Liver (tissue), 9 donors: ENCODE measurements around the gene GTF2E1. TPM values are rescaled to one million over a fixed set of nuclear protein-coding genes. Genes with fewer than 3 reads are reported as not detected.
"Not testable (repeated sequence)": the region's sequence is repeated elsewhere in the genome, so short reads cannot be mapped to it uniquely, and the experiment has no call there.

Source experiments
- DNase-seq: peaks from one replicate; pipeline ENCODE4 v3.0.0-alpha.2; 2017; ENCODE audit warnings: low spot score
- H3K27ac ChIP-seq, 2 donors: one replicate each; pipeline ENCODE4 v1.7.0; 2013; ENCODE audit warnings: inconsistent platforms in 2 of 2, low read length in 2 of 2, control low read depth in 1 of 2, low read depth in 1 of 2, mild to moderate bottlenecking in 1 of 2
- H3K27me3 ChIP-seq, 4 donors: one replicate each; pipeline versions ENCODE4 v1.6.1 to v1.7.0; 2013; ENCODE audit warnings: low read length in 3 of 4, inconsistent platforms in 1 of 4, mild to moderate bottlenecking in 1 of 4, moderate library complexity in 1 of 4; ENCODE audit not compliant: control insufficient read depth in 4 of 4, insufficient read depth in 4 of 4
- H3K36me3 ChIP-seq, 4 donors: one replicate each; pipeline versions ENCODE4 v1.6.1 to v1.7.0; 2013; ENCODE audit warnings: low read length in 3 of 4, mild to moderate bottlenecking in 3 of 4, low read depth in 1 of 4, moderate library complexity in 1 of 4; ENCODE audit not compliant: control insufficient read depth in 4 of 4, insufficient read depth in 3 of 4
- H3K4me1 ChIP-seq, 4 donors: one replicate each; pipeline versions ENCODE4 v1.6.1 to v1.7.0; 2013; ENCODE audit warnings: low read length in 3 of 4, mild to moderate bottlenecking in 3 of 4, moderate library complexity in 1 of 4; ENCODE audit not compliant: control insufficient read depth in 4 of 4, insufficient read depth in 4 of 4
- H3K4me3 ChIP-seq, 3 donors: one replicate each; pipeline versions ENCODE4 v1.6.1 to v1.7.0; 2013; ENCODE audit warnings: low read length in 3 of 3, control low read depth in 1 of 3, low read depth in 1 of 3, mild to moderate bottlenecking in 1 of 3
- H3K9ac ChIP-seq, 2 donors: one replicate each; pipeline ENCODE4 v1.7.0; 2013; ENCODE audit warnings: low read length in 2 of 2, mild to moderate bottlenecking in 2 of 2, moderate library complexity in 2 of 2, control low read depth in 1 of 2, low read depth in 1 of 2
- H3K9me3 ChIP-seq, 4 donors: one replicate each; pipeline versions ENCODE4 v1.6.1 to v1.7.0; 2013; ENCODE audit warnings: low read length in 3 of 4; ENCODE audit not compliant: control insufficient read depth in 4 of 4
- FOXA1 ChIP-seq: IDR thresholded peaks from 2 replicates; pipeline ENCODE4 v1.6.1; 2016; ENCODE audit warnings: antibody characterized with exemption
- FOXA2 ChIP-seq: IDR thresholded peaks from 2 replicates; pipeline ENCODE4 v1.6.1; 2016; ENCODE audit warnings: antibody characterized with exemption
- GABPA ChIP-seq, 2 donors: IDR thresholded peaks in 1 of 2; conservative IDR thresholded peaks in 1 of 2; 2 replicates each; pipeline ENCODE4 v1.6.1; 2016; ENCODE audit warnings: antibody characterized with exemption in 2 of 2, mild to moderate bottlenecking in 1 of 2, moderate library complexity in 1 of 2
- HNF4G ChIP-seq: IDR thresholded peaks from 2 replicates; pipeline ENCODE4 v1.6.1; 2016; ENCODE audit warnings: antibody characterized with exemption
- MAX ChIP-seq: IDR thresholded peaks from 2 replicates; pipeline ENCODE4 v1.6.1; 2016; ENCODE audit warnings: antibody characterized with exemption
- NR2F2 ChIP-seq: IDR thresholded peaks from 2 replicates; pipeline ENCODE4 v1.6.1; 2016; ENCODE audit warnings: antibody characterized with exemption
- TAF1 ChIP-seq: conservative IDR thresholded peaks from 2 replicates; pipeline ENCODE4 v1.6.1; 2016; ENCODE audit warnings: antibody characterized with exemption, mild to moderate bottlenecking
- YY1 ChIP-seq: IDR thresholded peaks from 2 replicates; pipeline ENCODE4 v1.6.1; 2016; ENCODE audit warnings: antibody characterized with exemption, mild to moderate bottlenecking
- ZBTB33 ChIP-seq: IDR thresholded peaks from 2 replicates; pipeline ENCODE4 v1.6.1; 2016; ENCODE audit warnings: antibody characterized with exemption
- WGBS: extraction: QIAGEN DNeasy Blood & Tissue Kit; methylation state at CpG from one replicate; pipeline ENCODE4 v1.1.7; 2013; 5-methylcytosine and 5-hydroxymethylcytosine counted together
- polyA plus RNA-seq, 2 donors: library from polyadenylated mRNA; stranded (reverse) in 1 of 2; unstranded in 1 of 2; fragments of 200-250 nt in 1 of 2; fragments of >200 nt in 1 of 2; fragmentation: Nextera tagmentation in 1 of 2; extraction: Ambion mirVana in 1 of 2; gene quantifications; one replicate each; pipeline versions ENCODE4 v1.2.1 to v1.2.3, GENCODE V29; 2013 to 2015
- total RNA-seq, 2 donors: library from RNA; depleted of rRNA; stranded (reverse); fragments of >200 nt; gene quantifications; one replicate each; pipeline ENCODE4 v1.2.3, GENCODE V29; 2014
- TF ChIP-seq, protein P1 (sequence below): fragments of 150-350 bp; IDR thresholded peaks from 2 replicates; pipeline ENCODE4 v1.5.1; 2017; ENCODE audit warnings: improper control_type of control experiment, low read depth, low read length; ENCODE audit not compliant: missing input control
- TF ChIP-seq, protein P2 (sequence below): IDR thresholded peaks from 2 replicates; pipeline ENCODE4 v1.6.1; 2016; ENCODE audit warnings: antibody characterized with exemption, mild to moderate bottlenecking
- donor health status: healthy.
- donor health status: healthy.
- donor health status: healthy.
- donor health status: healthy.
- donor health status: healthy.

The GTF2E1 gene
- total and polyA plus RNA-seq, 4 donors: 2.3 to 9.5 (median 3.9) TPM

GRCh38 chr3:120785832-120786231 lies 43.3 kb downstream of the GTF2E1 start:
- WGBS: 90% methylated on average over 5 of the region's 5 CpGs
- H3K9me3 ChIP-seq, H3K4me1 ChIP-seq: not testable (repeated sequence)

DNA sequence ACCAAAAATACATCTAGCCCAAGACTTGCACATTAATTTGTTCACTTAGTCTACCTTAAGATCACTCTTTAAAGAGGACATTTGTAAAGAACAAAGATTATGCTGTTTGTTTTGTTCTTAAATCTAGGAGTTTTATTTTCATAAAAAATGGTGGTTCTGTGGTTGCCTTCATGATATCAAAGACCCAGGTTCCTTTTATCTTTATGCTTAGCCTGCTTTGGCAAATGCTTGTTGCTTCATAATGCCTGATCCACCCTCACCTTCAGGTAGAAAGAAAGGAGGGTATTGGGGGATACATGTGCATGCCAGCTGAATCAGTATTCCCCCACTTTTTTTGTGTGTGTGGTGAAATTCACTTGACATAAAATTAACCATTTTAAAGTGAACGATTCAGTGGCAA lies 48.5 kb downstream of the GTF2E1 start:
- Histone ChIP-seq H3K36me3 (no peaks in the 10 kb centered on the region), H3K4me1 (peaks cover 0 to 4% (median 2%) of the 10 kb centered on the region in 4 donors), H3K27me3 (no peaks in the 10 kb centered on the region), H3K9ac (no peak overlapping the region), H3K27ac (no peak overlapping the region), H3K4me3 (no peak overlapping the region), H3K9me3 (no peaks in the 10 kb centered on the region)
- WGBS: 73% methylated on average over 1 of the region's 1 CpG
- no peak for TF ChIP-seq ZBTB33
- TF ChIP-seq, protein P1, sequence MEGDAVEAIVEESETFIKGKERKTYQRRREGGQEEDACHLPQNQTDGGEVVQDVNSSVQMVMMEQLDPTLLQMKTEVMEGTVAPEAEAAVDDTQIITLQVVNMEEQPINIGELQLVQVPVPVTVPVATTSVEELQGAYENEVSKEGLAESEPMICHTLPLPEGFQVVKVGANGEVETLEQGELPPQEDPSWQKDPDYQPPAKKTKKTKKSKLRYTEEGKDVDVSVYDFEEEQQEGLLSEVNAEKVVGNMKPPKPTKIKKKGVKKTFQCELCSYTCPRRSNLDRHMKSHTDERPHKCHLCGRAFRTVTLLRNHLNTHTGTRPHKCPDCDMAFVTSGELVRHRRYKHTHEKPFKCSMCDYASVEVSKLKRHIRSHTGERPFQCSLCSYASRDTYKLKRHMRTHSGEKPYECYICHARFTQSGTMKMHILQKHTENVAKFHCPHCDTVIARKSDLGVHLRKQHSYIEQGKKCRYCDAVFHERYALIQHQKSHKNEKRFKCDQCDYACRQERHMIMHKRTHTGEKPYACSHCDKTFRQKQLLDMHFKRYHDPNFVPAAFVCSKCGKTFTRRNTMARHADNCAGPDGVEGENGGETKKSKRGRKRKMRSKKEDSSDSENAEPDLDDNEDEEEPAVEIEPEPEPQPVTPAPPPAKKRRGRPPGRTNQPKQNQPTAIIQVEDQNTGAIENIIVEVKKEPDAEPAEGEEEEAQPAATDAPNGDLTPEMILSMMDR: no peak
- TF ChIP-seq FOXA2: no peak
- no peak for TF ChIP-seq MAX
- no peak for TF ChIP-seq YY1
- no peak for TF ChIP-seq HNF4G
- TF ChIP-seq GABPA (IDR thresholded peaks at IDR 0.05 in 1 of 2, conservative IDR thresholded peaks at IDR 0.05 in 1 of 2): no peak
- no peak for TF ChIP-seq NR2F2
- TF ChIP-seq FOXA1: no peak
- no peak for TF ChIP-seq TAF1
- TF ChIP-seq, protein P2, sequence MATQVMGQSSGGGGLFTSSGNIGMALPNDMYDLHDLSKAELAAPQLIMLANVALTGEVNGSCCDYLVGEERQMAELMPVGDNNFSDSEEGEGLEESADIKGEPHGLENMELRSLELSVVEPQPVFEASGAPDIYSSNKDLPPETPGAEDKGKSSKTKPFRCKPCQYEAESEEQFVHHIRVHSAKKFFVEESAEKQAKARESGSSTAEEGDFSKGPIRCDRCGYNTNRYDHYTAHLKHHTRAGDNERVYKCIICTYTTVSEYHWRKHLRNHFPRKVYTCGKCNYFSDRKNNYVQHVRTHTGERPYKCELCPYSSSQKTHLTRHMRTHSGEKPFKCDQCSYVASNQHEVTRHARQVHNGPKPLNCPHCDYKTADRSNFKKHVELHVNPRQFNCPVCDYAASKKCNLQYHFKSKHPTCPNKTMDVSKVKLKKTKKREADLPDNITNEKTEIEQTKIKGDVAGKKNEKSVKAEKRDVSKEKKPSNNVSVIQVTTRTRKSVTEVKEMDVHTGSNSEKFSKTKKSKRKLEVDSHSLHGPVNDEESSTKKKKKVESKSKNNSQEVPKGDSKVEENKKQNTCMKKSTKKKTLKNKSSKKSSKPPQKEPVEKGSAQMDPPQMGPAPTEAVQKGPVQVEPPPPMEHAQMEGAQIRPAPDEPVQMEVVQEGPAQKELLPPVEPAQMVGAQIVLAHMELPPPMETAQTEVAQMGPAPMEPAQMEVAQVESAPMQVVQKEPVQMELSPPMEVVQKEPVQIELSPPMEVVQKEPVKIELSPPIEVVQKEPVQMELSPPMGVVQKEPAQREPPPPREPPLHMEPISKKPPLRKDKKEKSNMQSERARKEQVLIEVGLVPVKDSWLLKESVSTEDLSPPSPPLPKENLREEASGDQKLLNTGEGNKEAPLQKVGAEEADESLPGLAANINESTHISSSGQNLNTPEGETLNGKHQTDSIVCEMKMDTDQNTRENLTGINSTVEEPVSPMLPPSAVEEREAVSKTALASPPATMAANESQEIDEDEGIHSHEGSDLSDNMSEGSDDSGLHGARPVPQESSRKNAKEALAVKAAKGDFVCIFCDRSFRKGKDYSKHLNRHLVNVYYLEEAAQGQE: no peak
- no peak for DNase-seq

More at GRCh38 chr3:120785832-120786231, 43.3 kb downstream of the GTF2E1 start:
- H3K9ac ChIP-seq, H3K4me3 ChIP-seq, DNase-seq, H3K27me3 ChIP-seq, H3K36me3 ChIP-seq, H3K27ac ChIP-seq: not testable (repeated sequence)
